ENCODE data around the gene FOXP1.

FOXP1 gene

GRCh38 chr3:71078723-71079525 is 504.6 kb downstream of the FOXP1 start:
- Histone ChIP-seq H3K79me2 (ENCODE audit: control insufficient read depth, insufficient read depth, low read length, poor library complexity) (no peaks in the 10 kb centered on the region), H3K4ac (ENCODE audit: low read depth, low read length) (no peak overlapping the region), H3K9me3 (ENCODE audit: insufficient read depth, low read depth, low read length) (no peaks in the 10 kb centered on the region), H4K91ac (ENCODE audit: low read depth, low read length) (no peak overlapping the region), H2AK5ac (ENCODE audit: low read length) (no peak overlapping the region), H2BK120ac (ENCODE audit: insufficient read depth, low read length, poor library complexity) (no peak overlapping the region), H3K4me2 (ENCODE audit: low read length) (no peak overlapping the region), H4K12ac (ENCODE audit: low read depth, low read length) (no peak overlapping the region), H3K4me1 (ENCODE audit: control insufficient read depth in 1 of 2, insufficient read depth in 2 of 2, low read length in 2 of 2) (no peaks in the 10 kb centered on the region), H3K27me3 (ENCODE audit: insufficient read depth, low read length) (no peaks in the 10 kb centered on the region), H3K27ac (ENCODE audit: low read depth, low read length) (no peak overlapping the region), H3K4me3 (ENCODE audit: low read depth, low read length) (no peak overlapping the region), H3K79me1 (ENCODE audit: low read length) (no peaks in the 10 kb centered on the region), H2BK12ac (ENCODE audit: low read length) (no peak overlapping the region), H3K18ac (ENCODE audit: low read length) (no peak overlapping the region), H4K8ac (ENCODE audit: low read depth, low read length) (no peak overlapping the region), H3K36me3 (ENCODE audit: control insufficient read depth in 1 of 2, insufficient read depth in 2 of 2, low read length in 2 of 2) (no peaks in the 10 kb centered on the region), H2BK5ac (ENCODE audit: low read depth, low read length, poor library complexity) (no peak overlapping the region), H3K23ac (ENCODE audit: low read length) (no peak overlapping the region), H2AFZ (ENCODE audit: insufficient read depth, low read length, poor library complexity) (no peak overlapping the region), H3K14ac (ENCODE audit: low read length) (no peak overlapping the region), H3K9ac (ENCODE audit: low read length) (no peak overlapping the region)
- DNase-seq: no peak
- no CpG with 5 or more reads among the region's 8 CpGs for WGBS (ENCODE audit: extremely low coverage, insufficient coverage, insufficient read length)

- H3K4me2 ChIP-seq (ENCODE audit: low read length): no peak overlapping the region
- H3K4ac ChIP-seq (ENCODE audit: low read depth, low read length): no peak overlapping the region
- H3K36me3 ChIP-seq (ENCODE audit: control insufficient read depth in 1 of 2, insufficient read depth in 2 of 2, low read length in 2 of 2): no peaks in the 10 kb centered on the region
- H3K79me1 ChIP-seq (ENCODE audit: low read length): no peaks in the 10 kb centered on the region
- no peak overlapping the region for H2BK12ac ChIP-seq (ENCODE audit: low read length)
- H4K8ac ChIP-seq (ENCODE audit: low read depth, low read length): no peak overlapping the region
- no peak overlapping the region for H3K4me3 ChIP-seq (ENCODE audit: low read depth, low read length)
- H3K18ac ChIP-seq (ENCODE audit: low read length): no peak overlapping the region
- DNase-seq: no peak
- H3K27me3 ChIP-seq (ENCODE audit: insufficient read depth, low read length): no peaks in the 10 kb centered on the region
- H3K23ac ChIP-seq (ENCODE audit: low read length): no peak overlapping the region
- H3K79me2 ChIP-seq (ENCODE audit: control insufficient read depth, insufficient read depth, low read length, poor library complexity): no peaks in the 10 kb centered on the region
- no peak overlapping the region for H2AK5ac ChIP-seq (ENCODE audit: low read length)
- no peak overlapping the region for H2BK5ac ChIP-seq (ENCODE audit: low read depth, low read length, poor library complexity)
- H3K14ac ChIP-seq (ENCODE audit: low read length): no peak overlapping the region
- no CpG with 5 or more reads among the region's 3 CpGs for WGBS (ENCODE audit: extremely low coverage, insufficient coverage, insufficient read length)
- H2AFZ ChIP-seq (ENCODE audit: insufficient read depth, low read length, poor library complexity): no peak overlapping the region
- H2BK120ac ChIP-seq (ENCODE audit: insufficient read depth, low read length, poor library complexity): no peak overlapping the region
- no peak overlapping the region for H3K27ac ChIP-seq (ENCODE audit: low read depth, low read length)
- H3K4me1 ChIP-seq (ENCODE audit: control insufficient read depth in 1 of 2, insufficient read depth in 2 of 2, low read length in 2 of 2): no peaks in the 10 kb centered on the region
- H4K12ac ChIP-seq (ENCODE audit: low read depth, low read length): no peak overlapping the region
- H3K9me3 ChIP-seq (ENCODE audit: insufficient read depth, low read depth, low read length): no peaks in the 10 kb centered on the region
- H3K9ac ChIP-seq (ENCODE audit: low read length): no peak overlapping the region
- H4K91ac ChIP-seq (ENCODE audit: low read depth, low read length): no peak overlapping the region
These were observed 505.3 kb downstream of the FOXP1 start for GRCh38 chr3:71078199-71078598.

GRCh38 chr3:71077070-71077469 is 506.5 kb downstream of the FOXP1 start:
- no peaks in the 10 kb centered on the region for H3K9me3 ChIP-seq (ENCODE audit: insufficient read depth, low read depth, low read length)
- no peak overlapping the region for H2AFZ ChIP-seq (ENCODE audit: insufficient read depth, low read length, poor library complexity)
- no peaks in the 10 kb centered on the region for H3K79me1 ChIP-seq (ENCODE audit: low read length)
- H3K18ac ChIP-seq (ENCODE audit: low read length): no peak overlapping the region
- H4K8ac ChIP-seq (ENCODE audit: low read depth, low read length): no peak overlapping the region
- H3K4me1 ChIP-seq (ENCODE audit: control insufficient read depth in 1 of 2, insufficient read depth in 2 of 2, low read length in 2 of 2): no peaks in the 10 kb centered on the region
- no peak overlapping the region for H2BK120ac ChIP-seq (ENCODE audit: insufficient read depth, low read length, poor library complexity)
- H2BK12ac ChIP-seq (ENCODE audit: low read length): no peak overlapping the region
- H3K23ac ChIP-seq (ENCODE audit: low read length): no peak overlapping the region
- no peak for DNase-seq
- WGBS (ENCODE audit: extremely low coverage, insufficient coverage, insufficient read length): no CpG with 5 or more reads among the region's 3 CpGs
- H2AK5ac ChIP-seq (ENCODE audit: low read length): no peak overlapping the region
- no peak overlapping the region for H3K27ac ChIP-seq (ENCODE audit: low read depth, low read length)
- H4K12ac ChIP-seq (ENCODE audit: low read depth, low read length): no peak overlapping the region
- H3K79me2 ChIP-seq (ENCODE audit: control insufficient read depth, insufficient read depth, low read length, poor library complexity): no peaks in the 10 kb centered on the region
- H3K4me2 ChIP-seq (ENCODE audit: low read length): no peak overlapping the region
- H3K27me3 ChIP-seq (ENCODE audit: insufficient read depth, low read length): no peaks in the 10 kb centered on the region
- no peak overlapping the region for H4K91ac ChIP-seq (ENCODE audit: low read depth, low read length)
- no peak overlapping the region for H3K9ac ChIP-seq (ENCODE audit: low read length)
- no peak overlapping the region for H3K4me3 ChIP-seq (ENCODE audit: low read depth, low read length)
- no peak overlapping the region for H2BK5ac ChIP-seq (ENCODE audit: low read depth, low read length, poor library complexity)
- no peak overlapping the region for H3K14ac ChIP-seq (ENCODE audit: low read length)
- H3K4ac ChIP-seq (ENCODE audit: low read depth, low read length): no peak overlapping the region
- H3K36me3 ChIP-seq (ENCODE audit: control insufficient read depth in 1 of 2, insufficient read depth in 2 of 2, low read length in 2 of 2): no peaks in the 10 kb centered on the region

- Histone ChIP-seq H3K4ac (ENCODE audit: low read depth, low read length) (no peak overlapping the region), H4K12ac (ENCODE audit: low read depth, low read length) (no peak overlapping the region), H3K27ac (ENCODE audit: low read depth, low read length) (no peak overlapping the region), H3K27me3 (ENCODE audit: insufficient read depth, low read length) (no peaks in the 10 kb centered on the region), H2AFZ (ENCODE audit: insufficient read depth, low read length, poor library complexity) (no peak overlapping the region), H3K79me1 (ENCODE audit: low read length) (no peaks in the 10 kb centered on the region), H4K8ac (ENCODE audit: low read depth, low read length) (no peak overlapping the region), H3K14ac (ENCODE audit: low read length) (no peak overlapping the region), H3K9me3 (ENCODE audit: insufficient read depth, low read depth, low read length) (no peaks in the 10 kb centered on the region), H3K4me1 (ENCODE audit: control insufficient read depth in 1 of 2, insufficient read depth in 2 of 2, low read length in 2 of 2) (peaks cover 2 to 3% of the 10 kb centered on the region in 2 experiments), H3K4me3 (ENCODE audit: low read depth, low read length) (no peak overlapping the region), H3K4me2 (ENCODE audit: low read length) (no peak overlapping the region), H2BK5ac (ENCODE audit: low read depth, low read length, poor library complexity) (no peak overlapping the region), H2BK120ac (ENCODE audit: insufficient read depth, low read length, poor library complexity) (no peak overlapping the region), H4K91ac (ENCODE audit: low read depth, low read length) (no peak overlapping the region), H3K79me2 (ENCODE audit: control insufficient read depth, insufficient read depth, low read length, poor library complexity) (no peaks in the 10 kb centered on the region), H3K18ac (ENCODE audit: low read length) (no peak overlapping the region), H3K9ac (ENCODE audit: low read length) (no peak overlapping the region), H2AK5ac (ENCODE audit: low read length) (no peak overlapping the region), H2BK12ac (ENCODE audit: low read length) (no peak overlapping the region), H3K36me3 (ENCODE audit: control insufficient read depth in 1 of 2, insufficient read depth in 2 of 2, low read length in 2 of 2) (no peaks in the 10 kb centered on the region), H3K23ac (ENCODE audit: low read length) (no peak overlapping the region)
- DNase-seq: peak; percentile 21 to 23
- no CpG with 5 or more reads among the region's 5 CpGs for WGBS (ENCODE audit: extremely low coverage, insufficient coverage, insufficient read length)
These were observed 507.0 kb downstream of the FOXP1 start for GRCh38 chr3:71076361-71077002.

Measured in trophoblast cell (in vitro differentiated cells and primary cell).